Dendritic cell treated with granulocyte-macrophage colony-stimulating factor and Interleukin-4, amounts not matched to agents 40 ng/mL and 50 ng/mL, for 4 days (primary cell): ENCODE results near the gene TAS1R3.
"Not testable (repeated sequence)": the region's sequence is repeated elsewhere in the genome, so short reads cannot be mapped to it uniquely, and the experiment has no call there.

Experiments used
- H3K27ac Mint-ChIP-seq: one replicate; pipeline ENCODE4 v1.8.0; 2022; ENCODE audit warnings: mild to moderate bottlenecking, mixed read lengths
- H3K27me3 Mint-ChIP-seq: one replicate; pipeline ENCODE4 v1.8.0; 2022; ENCODE audit warnings: mild to moderate bottlenecking, mixed read lengths
- H3K36me3 Mint-ChIP-seq: one replicate; pipeline ENCODE4 v1.8.0; 2022; ENCODE audit warnings: low read depth, mixed read lengths
- H3K4me1 Mint-ChIP-seq: one replicate; pipeline ENCODE4 v1.8.0; 2022; ENCODE audit warnings: low read depth, mixed read lengths
- H3K4me3 Mint-ChIP-seq: one replicate; pipeline ENCODE4 v1.8.0; 2022; ENCODE audit warnings: mild to moderate bottlenecking, moderate library complexity, mixed read lengths
- H3K9me3 Mint-ChIP-seq: one replicate; pipeline ENCODE4 v1.8.0; 2022; ENCODE audit warnings: mixed read lengths
- intact Hi-C: fragments of 100-400 bp; cut with micrococcal nuclease; formaldehyde crosslinking; loops from one replicate; pipeline ENCODE4 v1.15.0; 2022

Gene TAS1R3

GRCh38 chr1:1360506-1361169 is 29.6 kb downstream of the TAS1R3 start:
- Mint-ChIP-seq H3K36me3 (no peaks in the 10 kb centered on the region), H3K4me3 (no peak overlapping the region), H3K9me3 (no peaks in the 10 kb centered on the region), H3K4me1 (peaks cover 11% of the 10 kb centered on the region), H3K27ac (no peak overlapping the region), H3K27me3 (peaks cover 67% of the 10 kb centered on the region)
- intact Hi-C loops, result no loop called here

DNA sequence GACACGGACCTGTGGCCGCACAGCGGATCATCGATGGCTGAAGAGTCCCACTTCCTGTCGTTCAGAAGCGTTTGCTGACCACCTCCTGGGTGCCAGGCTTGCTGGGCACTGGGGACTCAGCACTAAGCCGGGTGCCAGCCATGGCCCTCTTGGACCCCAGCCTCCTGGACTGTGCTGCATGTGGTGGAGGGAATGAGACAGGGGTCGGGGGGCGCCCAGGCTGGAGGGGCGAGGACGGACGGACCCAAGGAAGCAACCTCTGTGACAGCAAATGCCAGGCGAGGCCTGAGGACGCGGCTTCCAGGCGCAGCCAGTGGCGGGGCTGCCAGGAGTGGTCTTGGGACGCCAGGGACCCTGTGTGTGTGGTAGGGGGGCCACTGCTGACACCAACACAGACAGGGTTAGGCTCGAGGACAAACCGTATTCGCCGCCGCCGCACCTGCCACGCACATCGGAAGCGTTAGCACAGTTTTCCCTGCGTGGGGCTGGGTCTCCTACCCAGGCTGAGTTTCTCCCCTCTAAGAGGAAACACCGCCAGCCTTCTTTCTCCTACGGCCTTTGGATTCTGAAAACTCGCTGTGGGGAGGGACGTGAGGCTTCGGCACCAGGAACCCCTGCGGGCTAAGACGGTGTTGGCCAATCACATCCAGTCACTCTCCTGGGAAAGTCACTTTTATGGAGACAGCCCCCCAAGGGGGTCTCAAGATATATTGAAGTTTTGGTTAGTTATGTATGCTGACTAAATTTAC is 30.3 kb downstream of the TAS1R3 start:
- Mint-ChIP-seq H3K9me3 (no peaks in the 10 kb centered on the region), H3K4me3 (no peak overlapping the region), H3K27me3 (peaks cover 61% of the 10 kb centered on the region), H3K4me1 (peaks cover 11% of the 10 kb centered on the region), H3K27ac (no peak overlapping the region), H3K36me3 (no peaks in the 10 kb centered on the region)
- intact Hi-C loops, result no loop called here

GRCh38 chr1:1361982-1362423 is 30.9 kb downstream of the TAS1R3 start:
- H3K27me3 Mint-ChIP-seq, result peaks cover 56% of the 10 kb centered on the region
- peaks cover 11% of the 10 kb centered on the region for H3K4me1 Mint-ChIP-seq
- intact Hi-C loops, result no loop called here
- H3K36me3 Mint-ChIP-seq, result no peaks in the 10 kb centered on the region
- H3K27ac Mint-ChIP-seq, result no peak overlapping the region
- no peak overlapping the region for H3K4me3 Mint-ChIP-seq
- no peaks in the 10 kb centered on the region for H3K9me3 Mint-ChIP-seq

- intact Hi-C loops, result no loop called here
- H3K27ac Mint-ChIP-seq, result no peak overlapping the region
- H3K4me3 Mint-ChIP-seq, result no peak overlapping the region
- no peaks in the 10 kb centered on the region for H3K9me3 Mint-ChIP-seq
- H3K27me3 Mint-ChIP-seq, result peaks cover 34% of the 10 kb centered on the region
- H3K4me1 Mint-ChIP-seq, result no peaks in the 10 kb centered on the region
- no peaks in the 10 kb centered on the region for H3K36me3 Mint-ChIP-seq
Measured at GRCh38 chr1:1364266-1364665, 33.2 kb downstream of the TAS1R3 start.

GRCh38 chr1:1365875-1366698 is 35.0 kb downstream of the TAS1R3 start:
- Mint-ChIP-seq H3K27ac (no peak overlapping the region), H3K27me3 (peaks cover 17% of the 10 kb centered on the region), H3K4me1 (no peaks in the 10 kb centered on the region), H3K36me3 (no peaks in the 10 kb centered on the region), H3K4me3 (no peak overlapping the region), H3K9me3 (no peaks in the 10 kb centered on the region)
- intact Hi-C loops, result no loop called here

DNA sequence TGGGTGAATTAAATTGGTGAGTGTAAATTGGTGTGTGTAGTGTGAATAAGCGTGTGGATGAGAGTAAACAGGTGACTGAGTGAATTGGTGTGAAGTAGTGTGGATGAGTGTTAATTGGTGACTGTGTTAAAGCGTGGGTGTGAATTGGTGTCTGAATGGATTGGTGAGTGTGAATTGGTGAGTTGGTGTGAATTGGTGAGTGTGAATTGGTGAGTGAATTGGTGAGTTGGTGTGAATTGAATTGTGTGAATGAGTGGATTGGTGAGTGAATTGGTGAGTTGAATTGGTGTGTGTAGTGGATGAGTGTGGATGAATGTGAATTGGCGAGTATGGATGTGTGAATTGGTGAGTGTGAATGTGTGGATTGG is 35.6 kb downstream of the TAS1R3 start:
- no peak overlapping the region for H3K4me3 Mint-ChIP-seq
- peaks cover under 1% of the 10 kb centered on the region for H3K4me1 Mint-ChIP-seq
- intact Hi-C loops, result no loop called here
- no peaks in the 10 kb centered on the region for H3K9me3 Mint-ChIP-seq
- no peak overlapping the region for H3K27ac Mint-ChIP-seq
- H3K27me3 Mint-ChIP-seq, result peaks cover 12% of the 10 kb centered on the region
- no peaks in the 10 kb centered on the region for H3K36me3 Mint-ChIP-seq

DNA sequence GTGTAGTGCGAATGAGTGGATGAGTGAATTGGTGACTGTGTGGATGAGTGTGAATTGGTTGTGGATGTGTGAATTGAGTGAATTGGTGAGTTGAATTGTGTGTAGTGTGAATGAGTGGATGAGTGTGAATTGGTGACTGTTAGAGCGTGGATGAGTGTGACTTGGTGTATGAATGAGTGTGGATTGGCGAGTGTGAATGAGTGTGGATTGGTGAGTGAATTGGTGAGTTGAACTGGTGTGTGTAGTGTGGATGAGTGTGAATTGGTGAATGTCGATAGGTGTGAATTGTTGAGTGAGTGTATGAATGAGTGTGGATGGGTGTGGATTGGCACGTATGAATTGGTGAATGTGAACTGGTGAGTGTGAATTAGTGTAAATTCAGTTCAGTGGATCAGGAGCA is 36.2 kb downstream of the TAS1R3 start:
- Mint-ChIP-seq H3K4me3 (no peak overlapping the region), H3K27ac (no peak overlapping the region), H3K27me3 (peaks cover 7% of the 10 kb centered on the region), H3K9me3 (no peaks in the 10 kb centered on the region), H3K36me3 (no peaks in the 10 kb centered on the region), H3K4me1 (peaks cover 6% of the 10 kb centered on the region)
- intact Hi-C loops, result no loop called here

- H3K4me3 Mint-ChIP-seq, H3K27me3 Mint-ChIP-seq, intact Hi-C loops, H3K9me3 Mint-ChIP-seq, H3K27ac Mint-ChIP-seq: not testable (repeated sequence)
- peaks cover 25% of the 10 kb centered on the region for H3K36me3 Mint-ChIP-seq
- peaks cover 28% of the 10 kb centered on the region for H3K4me1 Mint-ChIP-seq
Measured at GRCh38 chr1:1370094-1370493, 39.0 kb downstream of the TAS1R3 start.

- no peak overlapping the region for H3K27ac Mint-ChIP-seq
- H3K4me1 Mint-ChIP-seq, result peaks cover 28% of the 10 kb centered on the region
Measured at GRCh38 chr1:1370771-1371300, 39.8 kb downstream of the TAS1R3 start.

GRCh38 chr1:1371364-1371745 is 40.3 kb downstream of the TAS1R3 start:
- H3K36me3 Mint-ChIP-seq, result peaks cover 27% of the 10 kb centered on the region
- no peak overlapping the region for H3K27ac Mint-ChIP-seq
- no peaks in the 10 kb centered on the region for H3K9me3 Mint-ChIP-seq
- H3K27me3 Mint-ChIP-seq, result no peaks in the 10 kb centered on the region
- no peak overlapping the region for H3K4me3 Mint-ChIP-seq
- peaks cover 28% of the 10 kb centered on the region for H3K4me1 Mint-ChIP-seq
- intact Hi-C loops, result no loop called here

More at GRCh38 chr1:1370771-1371300, 39.8 kb downstream of the TAS1R3 start:
- no peaks in the 10 kb centered on the region for H3K27me3 Mint-ChIP-seq
- no peak overlapping the region for H3K4me3 Mint-ChIP-seq
- no peaks in the 10 kb centered on the region for H3K9me3 Mint-ChIP-seq
- peaks cover 27% of the 10 kb centered on the region for H3K36me3 Mint-ChIP-seq
- intact Hi-C loops, result no loop called here

DNA sequence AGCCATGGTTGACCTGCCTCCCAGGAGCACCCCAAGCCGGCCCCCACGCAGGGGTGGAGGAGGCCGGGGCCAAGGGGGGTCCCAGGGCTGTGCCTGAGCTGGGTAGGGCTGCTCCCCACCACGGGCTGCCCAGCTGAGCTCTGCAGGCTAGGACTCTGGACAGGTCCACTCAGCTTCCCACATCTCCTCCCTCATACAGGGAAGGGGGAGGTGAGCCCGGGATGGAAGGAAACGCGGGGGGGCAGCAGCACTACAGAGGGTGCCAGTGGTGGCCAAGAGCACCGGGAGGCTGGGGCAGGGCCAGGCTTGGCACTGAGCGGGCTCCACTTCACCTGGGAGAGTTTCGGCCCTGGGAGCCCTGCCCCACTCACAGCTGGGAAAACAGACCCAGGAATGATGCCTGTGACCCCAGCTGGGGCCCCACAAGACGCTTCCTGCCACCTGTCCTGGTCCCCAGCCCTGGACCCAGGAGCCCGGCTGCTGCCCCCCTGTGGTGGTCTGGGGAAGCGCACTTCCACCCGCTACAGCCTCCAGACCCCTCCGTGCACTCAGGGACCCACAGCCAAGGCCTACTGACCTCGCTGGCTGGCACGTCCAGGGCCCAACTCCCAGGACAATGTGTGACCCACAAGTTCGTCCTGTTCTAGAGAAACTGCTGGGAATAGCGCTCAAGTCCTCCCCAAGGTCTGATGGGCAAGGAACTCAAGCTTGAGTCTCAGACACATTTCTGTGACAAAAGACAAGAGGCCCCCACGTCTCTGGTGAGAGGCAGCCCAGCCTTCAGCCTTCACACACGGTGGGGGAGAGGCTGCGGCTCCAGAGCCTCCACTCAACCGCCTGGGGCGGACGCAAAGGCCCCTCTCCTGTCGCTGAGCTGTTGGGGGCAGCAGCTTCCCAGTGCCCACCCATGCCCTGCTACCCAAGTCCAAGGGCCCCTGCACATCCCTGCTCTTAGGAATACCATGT is 40.9 kb downstream of the TAS1R3 start:
- Mint-ChIP-seq H3K4me3 (no peak overlapping the region), H3K4me1 (peaks cover 28% of the 10 kb centered on the region), H3K9me3 (no peaks in the 10 kb centered on the region), H3K27me3 (no peaks in the 10 kb centered on the region), H3K27ac (no peak overlapping the region), H3K36me3 (peaks cover 27% of the 10 kb centered on the region)
- intact Hi-C loops, result no loop called here

DNA sequence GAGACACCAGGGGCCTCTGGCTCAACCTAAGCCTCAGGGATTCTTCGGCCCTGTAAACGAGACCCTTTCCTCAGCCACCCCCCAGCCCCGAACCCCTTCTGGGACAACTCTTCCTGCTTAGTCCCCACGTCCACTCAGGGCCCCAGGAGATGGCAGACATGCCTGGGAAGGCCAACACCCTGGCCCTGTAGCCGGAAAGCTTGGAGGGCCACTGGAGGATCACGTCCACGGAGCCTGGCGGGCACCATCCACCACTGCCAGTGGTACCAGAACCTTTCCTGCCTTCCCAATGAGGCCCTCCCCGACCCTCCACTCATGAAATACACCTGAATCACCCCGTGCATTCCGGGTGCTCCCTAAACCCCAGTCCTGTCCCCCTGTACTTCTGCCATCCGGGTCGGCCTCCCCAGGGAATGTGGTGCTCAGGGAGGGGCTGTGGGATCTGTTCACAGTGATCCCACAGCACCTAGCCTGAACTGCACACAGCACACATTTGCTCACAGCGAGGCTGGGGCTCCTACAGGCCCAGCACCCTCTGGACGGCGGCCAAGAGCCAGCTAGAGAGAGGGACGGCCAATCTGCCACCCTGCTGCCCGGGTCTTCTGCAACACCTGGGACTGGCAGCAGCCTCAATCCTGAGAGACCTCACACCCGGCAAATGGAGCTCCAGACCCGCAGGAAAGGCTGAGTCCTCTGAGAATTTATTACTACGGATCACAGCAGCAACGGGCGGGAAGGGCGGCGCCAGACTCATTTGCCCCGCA is 42.2 kb downstream of the TAS1R3 start:
- intact Hi-C loops, result no loop called here
- Mint-ChIP-seq H3K27me3 (no peaks in the 10 kb centered on the region), H3K4me1 (peaks cover 28% of the 10 kb centered on the region), H3K36me3 (peaks cover 27% of the 10 kb centered on the region), H3K9me3 (no peaks in the 10 kb centered on the region), H3K27ac (no peak overlapping the region), H3K4me3 (peak overlapping the region; percentile 82)
